Middle frontal gyrus (tissue), 1 donor: ENCODE measurements around the gene OR1C1.
"Not testable (repeated sequence)": the region's sequence is repeated elsewhere in the genome, so short reads cannot be mapped to it uniquely, and the experiment has no call there.

Experiments
- DNase-seq: peaks from one replicate; pipeline ENCODE4 v3.0.0-alpha.2; 2015; ENCODE audit warnings: low spot score; ENCODE audit errors: extremely low spot score

Gene OR1C1

GRCh38 chr1:247760456-247760855 lies at the start of gene OR1C1:
Gene OR1C1, minus strand, starts transcription at chr1:247760556. Its CDS starts 2,150 bp downstream, at chr1:247758406.
- DNase-seq: no peak

GRCh38 chr1:247797518-247797917 lies 37.2 kb upstream of the OR1C1 start:
- DNase-seq: no peak

GRCh38 chr1:247769603-247770002 lies 9.2 kb upstream of the OR1C1 start:
- DNase-seq: no peak

- DNase-seq: not testable (repeated sequence)
Measured at GRCh38 chr1:247754311-247754710, 6.0 kb downstream of the OR1C1 start.

- no peak for DNase-seq
Measured at GRCh38 chr1:247749870-247750269, 10.5 kb downstream of the OR1C1 start.

- no peak for DNase-seq
Measured at GRCh38 chr1:247748041-247748440, 12.3 kb downstream of the OR1C1 start, which contains the start of gene OR14A2. Gene OR14A2, minus strand, starts transcription at chr1:247748141.

- DNase-seq: no peak
Measured at GRCh38 chr1:247747616-247748015, 12.7 kb downstream of the OR1C1 start.

- DNase-seq: no peak
Measured at GRCh38 chr1:247746391-247746935, 13.9 kb downstream of the OR1C1 start.

- not testable (repeated sequence) for DNase-seq
Measured at GRCh38 chr1:247742215-247742760, 18.1 kb downstream of the OR1C1 start.

GRCh38 chr1:247741756-247742155 lies 18.6 kb downstream of the OR1C1 start:
- no peak for DNase-seq

- no peak for DNase-seq
Measured at GRCh38 chr1:247740721-247741120, 19.6 kb downstream of the OR1C1 start.

GRCh38 chr1:247738315-247738714 lies 22.0 kb downstream of the OR1C1 start, which contains the start of gene OR14K1:
Gene OR14K1, plus strand, starts transcription at chr1:247738615. Its CDS starts 0 bp downstream, at chr1:247738615.
- no peak for DNase-seq

GRCh38 chr1:247721222-247721621 lies 39.1 kb downstream of the OR1C1 start:
- DNase-seq: no peak

- DNase-seq: no peak
Measured at GRCh38 chr1:247716546-247716945, 43.8 kb downstream of the OR1C1 start, which contains the start of gene OR6F1. Gene OR6F1, minus strand, starts transcription at chr1:247716646. Its CDS starts 3,891 bp downstream, at chr1:247712755.

GRCh38 chr1:247713753-247714152 lies 46.6 kb downstream of the OR1C1 start:
- DNase-seq: no peak

GRCh38 chr1:247710681-247711080 lies 49.7 kb downstream of the OR1C1 start:
- DNase-seq: not testable (repeated sequence)
